ENCODE data around the gene GPRIN2. TPM values are rescaled to one million over a fixed set of nuclear protein-coding genes. Genes with fewer than 3 reads are reported as not detected.
A peak's percentile ranks its signal among the peaks of the same experiment; 100 is the strongest.

GPRIN2 gene
- total and polyA plus RNA-seq, 2 donors: 0.24 to 0.82 TPM

GRCh38 chr10:46558122-46558391 is 1.6 kb upstream of the GPRIN2 start:
- peaks cover 0 to 12% of the 10 kb centered on the region in 2 donors for H3K9me3 ChIP-seq (ENCODE audit: control insufficient read depth in 2 of 2, insufficient read depth in 1 of 2, low read length in 1 of 2)
- H3K4me3 ChIP-seq (ENCODE audit: low read length in 2 of 2): no peak overlapping the region
- 46% methylated on average over 1 of the region's 1 CpG for WGBS

GRCh38 chr10:46557319-46558121 is 1.1 kb upstream of the GPRIN2 start:
- Histone ChIP-seq H3K9me3 (ENCODE audit: control insufficient read depth in 2 of 2, insufficient read depth in 1 of 2, low read length in 1 of 2) (peaks cover 0 to 12% of the 10 kb centered on the region in 2 donors), H3K27ac (ENCODE audit: low read depth in 1 of 2, low read length in 1 of 2) (no peak overlapping the region), H3K4me1 (ENCODE audit: control insufficient read depth in 2 of 2, insufficient read depth in 2 of 2, low read length in 2 of 2) (peaks cover 3 to 5% of the 10 kb centered on the region in 2 donors), H3K27me3 (ENCODE audit: control insufficient read depth in 2 of 2, insufficient read depth in 1 of 2, low read length in 1 of 2) (peaks cover 33 to 84% of the 10 kb centered on the region in 2 donors), H3K36me3 (ENCODE audit: control insufficient read depth in 2 of 2, insufficient read depth in 2 of 2, low read length in 1 of 2) (no peaks in the 10 kb centered on the region), H3K4me3 (ENCODE audit: low read length in 2 of 2) (no peak overlapping the region)
- DNase-seq (ENCODE audit: low read depth in 6 of 9, low spot score in 9 of 9): no peak
- 92% methylated on average over 33 of the region's 33 CpGs for WGBS

More at GRCh38 chr10:46558122-46558391, 1.6 kb upstream of the GPRIN2 start:
- peaks cover 33 to 81% of the 10 kb centered on the region in 2 donors for H3K27me3 ChIP-seq (ENCODE audit: control insufficient read depth in 2 of 2, insufficient read depth in 1 of 2, low read length in 1 of 2)
- DNase-seq (ENCODE audit: low read depth in 6 of 9, low spot score in 9 of 9): no peak
- no peaks in the 10 kb centered on the region for H3K36me3 ChIP-seq (ENCODE audit: control insufficient read depth in 2 of 2, insufficient read depth in 2 of 2, low read length in 1 of 2)
- H3K4me1 ChIP-seq (ENCODE audit: control insufficient read depth in 2 of 2, insufficient read depth in 2 of 2, low read length in 2 of 2): peaks cover 3 to 5% of the 10 kb centered on the region in 2 donors
- H3K27ac ChIP-seq (ENCODE audit: low read depth in 1 of 2, low read length in 1 of 2): no peak overlapping the region

DNA sequence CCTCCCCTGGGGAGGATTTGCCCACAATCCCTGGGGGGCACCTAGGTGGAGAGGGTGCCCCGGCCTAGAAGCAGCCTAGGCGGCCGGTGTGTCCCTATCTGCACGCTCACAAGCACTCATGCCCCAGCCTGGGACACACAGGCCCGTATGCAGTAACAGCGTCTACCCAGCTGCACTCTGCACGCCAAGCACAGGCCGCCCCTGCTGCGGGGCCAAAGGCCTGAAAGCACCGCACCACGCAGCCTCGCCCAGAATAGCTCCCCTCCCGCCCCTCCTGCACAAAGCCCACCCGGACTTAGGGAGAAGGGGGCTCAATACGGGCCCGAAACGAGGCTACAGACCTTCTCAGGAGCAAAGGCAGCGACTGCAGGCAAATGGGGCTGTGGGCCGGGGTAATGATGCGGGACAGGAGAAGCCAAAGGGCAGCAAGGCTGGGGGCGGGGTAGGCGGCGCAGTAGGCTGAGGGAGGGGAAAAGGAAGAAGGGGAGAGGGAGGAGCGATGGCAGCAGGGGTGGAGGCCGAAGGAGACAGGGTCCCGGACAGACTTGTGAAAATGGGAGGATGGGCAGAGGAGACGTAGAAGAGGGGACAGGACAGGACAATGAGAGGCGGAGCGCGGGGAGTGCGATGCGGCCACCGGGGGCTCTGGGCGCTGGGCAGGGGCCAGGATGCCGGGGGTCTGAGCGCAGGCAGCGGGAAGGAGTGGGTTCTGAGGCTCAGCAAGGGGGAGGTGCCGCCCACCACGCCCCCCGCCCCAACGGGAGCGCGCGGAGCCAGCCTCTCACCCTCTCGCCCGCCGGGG is 544 bp downstream of the GPRIN2 start:
- peaks cover 0 to 12% of the 10 kb centered on the region in 2 donors for H3K9me3 ChIP-seq (ENCODE audit: control insufficient read depth in 2 of 2, insufficient read depth in 1 of 2, low read length in 1 of 2)
- peaks cover 33 to 89% of the 10 kb centered on the region in 2 donors for H3K27me3 ChIP-seq (ENCODE audit: control insufficient read depth in 2 of 2, insufficient read depth in 1 of 2, low read length in 1 of 2)
- H3K27ac ChIP-seq (ENCODE audit: low read depth in 1 of 2, low read length in 1 of 2): no peak overlapping the region
- no peak for DNase-seq (ENCODE audit: low read depth in 6 of 9, low spot score in 9 of 9)
- no peaks in the 10 kb centered on the region for H3K36me3 ChIP-seq (ENCODE audit: control insufficient read depth in 2 of 2, insufficient read depth in 2 of 2, low read length in 1 of 2)
- WGBS: 30% methylated on average over 47 of the region's 47 CpGs
- peak overlapping the region in 1 of 2 donors; percentile 39 for H3K4me3 ChIP-seq (ENCODE audit: low read length in 2 of 2)
- H3K4me1 ChIP-seq (ENCODE audit: control insufficient read depth in 2 of 2, insufficient read depth in 2 of 2, low read length in 2 of 2): peaks cover 3 to 5% of the 10 kb centered on the region in 2 donors

DNA sequence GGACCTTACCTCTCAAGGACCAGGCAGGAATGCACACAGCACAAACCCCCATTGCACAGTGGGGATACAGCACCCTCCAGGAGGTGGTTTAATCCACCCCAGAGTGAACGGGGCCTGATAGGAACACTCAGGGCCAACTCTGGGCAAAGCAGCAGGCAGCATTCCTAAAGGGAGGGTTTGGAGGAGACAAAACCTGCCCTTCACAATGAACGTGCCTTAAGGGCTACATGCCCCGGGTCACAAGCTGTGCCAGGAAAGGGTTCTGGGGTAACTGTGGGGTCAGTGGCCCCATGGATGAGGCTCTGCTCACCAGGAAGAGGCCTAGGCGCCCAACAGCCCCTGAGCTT is 1.1 kb downstream of the GPRIN2 start:
- Histone ChIP-seq H3K4me3 (ENCODE audit: low read length in 2 of 2) (no peak overlapping the region), H3K9me3 (ENCODE audit: control insufficient read depth in 2 of 2, insufficient read depth in 1 of 2, low read length in 1 of 2) (peaks cover 0 to 12% of the 10 kb centered on the region in 2 donors), H3K4me1 (ENCODE audit: control insufficient read depth in 2 of 2, insufficient read depth in 2 of 2, low read length in 2 of 2) (peaks cover 3 to 5% of the 10 kb centered on the region in 2 donors), H3K36me3 (ENCODE audit: control insufficient read depth in 2 of 2, insufficient read depth in 2 of 2, low read length in 1 of 2) (no peaks in the 10 kb centered on the region), H3K27me3 (ENCODE audit: control insufficient read depth in 2 of 2, insufficient read depth in 1 of 2, low read length in 1 of 2) (peaks cover 33 to 86% of the 10 kb centered on the region in 2 donors), H3K27ac (ENCODE audit: low read depth in 1 of 2, low read length in 1 of 2) (no peak overlapping the region)
- WGBS: 86% methylated on average over 4 of the region's 4 CpGs
- DNase-seq (ENCODE audit: low read depth in 6 of 9, low spot score in 9 of 9): no peak

- no peak overlapping the region for H3K27ac ChIP-seq (ENCODE audit: low read depth in 1 of 2, low read length in 1 of 2)
- no peak overlapping the region for H3K4me3 ChIP-seq (ENCODE audit: low read length in 2 of 2)
- peaks cover 3 to 5% of the 10 kb centered on the region in 2 donors for H3K4me1 ChIP-seq (ENCODE audit: control insufficient read depth in 2 of 2, insufficient read depth in 2 of 2, low read length in 2 of 2)
- no peaks in the 10 kb centered on the region for H3K36me3 ChIP-seq (ENCODE audit: control insufficient read depth in 2 of 2, insufficient read depth in 2 of 2, low read length in 1 of 2)
- peaks cover 33 to 82% of the 10 kb centered on the region in 2 donors for H3K27me3 ChIP-seq (ENCODE audit: control insufficient read depth in 2 of 2, insufficient read depth in 1 of 2, low read length in 1 of 2)
- peaks cover 0 to 12% of the 10 kb centered on the region in 2 donors for H3K9me3 ChIP-seq (ENCODE audit: control insufficient read depth in 2 of 2, insufficient read depth in 1 of 2, low read length in 1 of 2)
- WGBS: 94% methylated on average over 7 of the region's 7 CpGs
- no peak for DNase-seq (ENCODE audit: low read depth in 6 of 9, low spot score in 9 of 9)
Observed at GRCh38 chr10:46554166-46554781, 2.2 kb downstream of the GPRIN2 start.

DNA sequence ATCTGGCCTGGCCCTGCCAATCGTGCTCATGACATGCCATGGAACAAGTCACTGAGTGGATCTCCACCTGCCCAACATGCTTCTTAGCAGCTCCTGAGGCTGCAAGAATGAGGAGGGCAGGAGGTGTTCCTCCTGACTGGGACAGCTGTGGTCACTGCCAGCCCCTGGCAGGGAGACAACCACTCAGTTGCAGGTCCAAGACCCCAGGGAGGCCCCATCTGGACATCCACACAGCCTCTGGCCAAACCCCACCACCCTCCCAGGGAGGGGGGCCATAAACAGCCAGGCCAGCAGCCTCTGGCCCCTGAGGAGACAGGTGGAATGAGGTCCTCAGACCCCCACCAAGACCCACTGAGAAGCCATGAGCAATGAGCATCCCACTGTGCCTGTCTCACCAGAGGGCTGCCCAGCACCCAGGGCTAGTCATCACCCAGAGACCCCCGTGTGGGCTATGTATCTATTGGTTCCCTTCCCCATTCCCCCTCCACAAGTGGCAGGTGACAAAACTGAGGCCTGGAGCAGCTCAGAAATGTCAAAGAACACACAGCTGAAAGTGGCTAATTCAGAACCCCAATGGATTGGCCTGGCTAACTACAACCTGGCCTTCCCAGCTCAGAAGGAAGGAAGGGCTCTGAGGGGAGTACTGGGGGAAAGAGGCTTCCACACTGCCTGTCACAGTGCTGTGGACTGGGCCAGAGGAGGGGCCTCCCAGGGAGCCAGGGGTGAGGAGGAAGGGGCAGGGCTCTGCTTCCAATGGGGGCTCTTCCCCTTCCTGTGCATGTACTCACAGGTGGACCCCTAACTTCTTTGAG is 3.0 kb downstream of the GPRIN2 start:
- peaks cover 33 to 73% of the 10 kb centered on the region in 2 donors for H3K27me3 ChIP-seq (ENCODE audit: control insufficient read depth in 2 of 2, insufficient read depth in 1 of 2, low read length in 1 of 2)
- WGBS: 88% methylated on average over 2 of the region's 2 CpGs
- peaks cover 3 to 5% of the 10 kb centered on the region in 2 donors for H3K4me1 ChIP-seq (ENCODE audit: control insufficient read depth in 2 of 2, insufficient read depth in 2 of 2, low read length in 2 of 2)
- no peak overlapping the region for H3K27ac ChIP-seq (ENCODE audit: low read depth in 1 of 2, low read length in 1 of 2)
- no peak for DNase-seq (ENCODE audit: low read depth in 6 of 9, low spot score in 9 of 9)
- H3K36me3 ChIP-seq (ENCODE audit: control insufficient read depth in 2 of 2, insufficient read depth in 2 of 2, low read length in 1 of 2): no peaks in the 10 kb centered on the region
- H3K9me3 ChIP-seq (ENCODE audit: control insufficient read depth in 2 of 2, insufficient read depth in 1 of 2, low read length in 1 of 2): peaks cover 0 to 12% of the 10 kb centered on the region in 2 donors
- H3K4me3 ChIP-seq (ENCODE audit: low read length in 2 of 2): no peak overlapping the region

GRCh38 chr10:46552526-46553237 is 3.8 kb downstream of the GPRIN2 start:
- H3K27me3 ChIP-seq (ENCODE audit: control insufficient read depth in 2 of 2, insufficient read depth in 1 of 2, low read length in 1 of 2): peaks cover 29 to 66% of the 10 kb centered on the region in 2 donors
- 98% methylated on average over 10 of the region's 10 CpGs for WGBS
- DNase-seq (ENCODE audit: low read depth in 6 of 9, low spot score in 9 of 9): no peak

More at GRCh38 chr10:46552526-46553237, 3.8 kb downstream of the GPRIN2 start:
- Histone ChIP-seq H3K27ac (ENCODE audit: low read depth in 1 of 2, low read length in 1 of 2) (no peak overlapping the region), H3K9me3 (ENCODE audit: control insufficient read depth in 2 of 2, insufficient read depth in 1 of 2, low read length in 1 of 2) (peaks cover 0 to 8% of the 10 kb centered on the region in 2 donors), H3K36me3 (ENCODE audit: control insufficient read depth in 2 of 2, insufficient read depth in 2 of 2, low read length in 1 of 2) (no peaks in the 10 kb centered on the region), H3K4me3 (ENCODE audit: low read length in 2 of 2) (no peak overlapping the region), H3K4me1 (ENCODE audit: control insufficient read depth in 2 of 2, insufficient read depth in 2 of 2, low read length in 2 of 2) (peaks cover 3 to 5% of the 10 kb centered on the region in 2 donors)

Measured in thymus (tissue), 11 donors.